A549 treated with CORT108297 at 1 μM for 4 hours (cell line): ENCODE measurements around the gene NPIPA5. TPM values are rescaled to one million over a fixed set of nuclear protein-coding genes. Genes with fewer than 3 reads are reported as not detected.

Experiments
- total RNA-seq: library from RNA; stranded (reverse); fragments of 200-300 nt; extraction: Qiagen RNA extraction; gene quantifications from 5 replicates; pipeline ENCODE4 v1.2.3, GENCODE V29; 2022

NPIPA5 gene
- 0.29 to 4.3 TPM (median 0.54 TPM) in 5 replicates for total RNA-seq

DNA sequence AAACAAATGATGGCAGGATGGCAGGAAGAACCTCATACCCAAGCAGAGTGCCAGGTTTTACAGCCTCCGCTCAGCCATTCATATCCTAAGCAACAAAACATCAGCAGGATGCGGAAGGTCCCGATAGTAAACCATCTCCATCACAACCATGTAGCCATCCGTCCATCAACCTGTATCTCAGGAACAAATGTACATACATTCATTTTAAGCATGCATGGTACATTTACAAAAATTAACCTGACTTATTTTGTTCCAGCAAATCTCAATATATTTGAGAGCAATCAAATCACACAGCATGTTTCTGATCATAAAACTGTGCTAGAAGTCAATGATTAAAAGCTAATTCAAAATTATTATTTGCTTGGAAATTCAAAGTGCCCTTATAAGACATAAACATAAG, at the start of gene NPIPA5:
Gene NPIPA5, minus strand, starts transcription at position 101 of the 400 bp plus-strand sequence. Its CDS starts 0 bp downstream, at position 101.

DNA sequence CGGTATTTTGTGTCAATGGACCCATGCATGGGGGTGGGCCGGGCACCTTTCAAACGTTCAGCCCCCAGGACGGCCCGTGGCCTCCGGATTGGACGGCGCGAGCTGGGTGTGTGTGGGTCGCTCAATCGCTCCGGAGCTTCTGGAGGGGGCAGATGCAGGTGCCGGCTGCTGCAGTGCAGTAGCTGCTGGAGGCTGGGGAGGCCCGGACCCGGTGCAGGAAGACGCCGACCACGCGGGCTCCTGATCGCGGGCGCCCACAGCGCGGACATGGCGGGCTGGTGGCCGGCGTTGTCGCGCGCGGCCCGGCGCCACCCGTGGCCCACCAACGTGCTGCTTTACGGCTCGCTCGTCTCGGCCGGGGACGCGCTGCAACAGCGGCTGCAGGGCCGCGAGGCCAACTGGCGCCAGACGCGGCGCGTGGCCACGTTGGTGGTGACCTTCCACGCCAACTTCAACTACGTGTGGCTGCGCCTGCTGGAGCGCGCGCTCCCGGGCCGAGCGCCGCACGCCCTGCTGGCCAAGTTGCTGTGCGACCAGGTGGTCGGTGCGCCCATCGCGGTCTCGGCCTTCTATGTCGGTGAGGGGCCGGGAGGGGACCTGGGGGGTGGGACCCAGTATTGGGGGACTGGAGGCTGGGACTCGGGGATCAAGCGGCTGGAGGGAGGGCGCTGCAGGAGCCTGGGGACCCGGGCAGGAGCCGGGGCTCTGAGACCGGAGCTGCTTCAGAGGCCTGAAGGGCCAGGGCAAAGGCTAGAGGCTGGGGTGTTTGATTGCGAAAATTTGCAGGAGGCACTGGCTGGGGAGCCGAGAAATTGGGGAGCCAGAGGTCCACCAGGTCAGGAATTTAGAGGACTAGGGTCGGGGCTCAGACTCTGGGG, 17.8 kb upstream of the NPIPA5 start, which contains the start of gene MPV17L:
Gene MPV17L, plus strand, starts transcription at position 124 of the 878 bp plus-strand sequence. Its CDS starts 144 bp downstream, at position 268.

Other genes with a start within 250 kb of the NPIPA5 start
- 3.9 to 4.6 TPM (median 4.3 TPM) in 5 replicates for gene MPV17L, start 17.5 kb upstream of the NPIPA5 start, total RNA-seq
- 70.5 to 89.2 TPM (median 80.5 TPM) in 5 replicates for gene BMERB1, start 56.3 kb upstream of the NPIPA5 start, total RNA-seq